Sigmoid colon (tissue), 7 donors: Measurements from ENCODE around the gene C6orf89. TPM values are rescaled to one million over a fixed set of nuclear protein-coding genes. Genes with fewer than 3 reads are reported as not detected.

Experiments used
- DNase-seq: peaks from one replicate; pipeline ENCODE4 v3.0.0-alpha.2; 2019
- H3K27ac ChIP-seq, 4 donors: fragments of 200-600 bp; sonication (generic); one replicate each; pipeline ENCODE4 v1.5.1; 2016 to 2019; ENCODE audit warnings: mild to moderate bottlenecking in 1 of 4
- H3K27me3 ChIP-seq, 3 donors: fragments of 200-600 bp; sonication (generic); one replicate each; pipeline ENCODE4 v1.5.1; 2019; ENCODE audit warnings: mild to moderate bottlenecking in 1 of 3
- H3K36me3 ChIP-seq, 4 donors: fragments of 200-600 bp; sonication (generic); one replicate each; pipeline ENCODE4 v1.5.1; 2016 to 2019
- H3K4me1 ChIP-seq, 4 donors: fragments of 200-600 bp; sonication (generic); one replicate each; pipeline ENCODE4 v1.5.1; 2017 to 2019
- H3K4me3 ChIP-seq, 4 donors: fragments of 200-600 bp; sonication (generic); one replicate each; pipeline ENCODE4 v1.5.1; 2017 to 2019; ENCODE audit warnings: mild to moderate bottlenecking in 2 of 4, moderate library complexity in 1 of 4
- H3K9me3 ChIP-seq, 4 donors: fragments of 200-600 bp in 3 of 4; sonication (generic) in 3 of 4; one replicate each; pipeline versions ENCODE4 v1.5.1 to v1.6.1; 2013 to 2019
- CTCF ChIP-seq, 4 experiments: fragments of 450-650 bp in 3 of 4; fragments of 200-600 bp in 1 of 4; IDR thresholded peaks; one replicate each; pipeline ENCODE4 v1.5.1; 2016 to 2019; ENCODE audit warnings: antibody characterized with exemption in 4 of 4, mild to moderate bottlenecking in 3 of 4, moderate library complexity in 2 of 4
- EP300 ChIP-seq, 4 donors: sonication (generic); formaldehyde crosslinking; IDR thresholded peaks; one replicate each; pipeline ENCODE4 v1.6.1; 2017; ENCODE audit warnings: antibody characterized with exemption in 4 of 4
- POLR2A ChIP-seq, 2 donors: fragments of 450-650 bp; IDR thresholded peaks; one replicate each; pipeline ENCODE4 v1.6.1; 2016; ENCODE audit warnings: antibody characterized with exemption in 2 of 2, mild to moderate bottlenecking in 2 of 2, moderate library complexity in 2 of 2
- POLR2AphosphoS5 ChIP-seq, 4 donors: sonication (generic); formaldehyde crosslinking; IDR thresholded peaks; one replicate each; pipeline ENCODE4 v1.6.1; 2017; ENCODE audit warnings: antibody characterized with exemption in 4 of 4
- WGBS, 2 donors: extraction: QIAGEN DNeasy Blood & Tissue Kit; methylation state at CpG; one replicate each; pipeline ENCODE4 v1.1.7; 2013; 5-methylcytosine and 5-hydroxymethylcytosine counted together
- intact Hi-C: fragments of 100-400 bp; cut with DNase I; formaldehyde crosslinking; loops from one replicate; pipeline ENCODE4 v1.15.1; 2023
- polyA plus RNA-seq, 3 donors: library from polyadenylated mRNA; stranded (reverse); fragments of 200-250 nt; gene quantifications; one replicate each; pipeline ENCODE4 v1.2.3, GENCODE V29; 2013
- total RNA-seq, 4 donors: library from RNA; depleted of rRNA; stranded (reverse); fragments of >200 nt; gene quantifications; one replicate each; pipeline ENCODE4 v1.1.0, GENCODE V29; 2016
- donor health status: healthy with polysubstance abuse.
- donor health status: Bipolar disorder and iron deficiency.
- donor health status: healthy.

C6orf89 gene
- total and polyA plus RNA-seq, 7 donors: 5.5 to 51.4 (median 37.3) TPM

DNA sequence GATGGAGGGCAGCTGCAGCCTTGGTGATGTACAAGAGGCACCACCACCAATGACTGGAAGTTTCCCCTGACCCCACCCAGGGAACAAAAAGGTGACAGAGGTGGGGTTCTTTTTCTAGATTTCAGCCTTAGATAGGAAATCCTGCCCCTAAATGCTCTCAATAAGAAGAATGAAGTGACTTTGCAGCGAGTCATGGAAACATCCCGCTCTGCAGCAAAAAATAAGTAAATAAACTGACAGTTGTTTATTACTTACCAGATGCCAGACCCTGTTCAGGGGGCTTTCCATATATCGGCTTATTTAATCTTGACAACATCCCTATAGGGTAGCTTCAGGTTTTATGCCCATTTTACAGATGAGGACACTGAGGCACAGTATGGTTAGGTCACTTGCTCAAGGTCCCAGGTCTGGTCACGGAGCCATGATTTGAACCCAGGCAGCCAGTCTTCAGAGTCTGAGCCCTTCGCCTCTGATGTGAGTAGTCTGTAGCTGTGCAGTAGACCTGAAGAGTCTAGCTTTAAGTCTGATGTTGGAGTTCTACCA is 19.2 kb downstream of the C6orf89 start:
- no peaks in the 10 kb centered on the region for H3K9me3 ChIP-seq
- 87 to 95% methylated on average over 5 of the region's 5 CpGs for WGBS, 2 donors
- H3K27ac ChIP-seq: peak overlapping the region in 1 of 4 donors; percentile 72
- H3K36me3 ChIP-seq: peaks cover 9 to 55% (median 26%) of the 10 kb centered on the region in 4 donors
- H3K27me3 ChIP-seq: no peaks in the 10 kb centered on the region
- intact Hi-C loops: loop anchor here (5.0 kb wide), 1 partner anchor 77 kb away; no protein-coding TSS in a partner anchor
- no peak overlapping the region for H3K4me3 ChIP-seq
- TF ChIP-seq CTCF (IDR thresholded peaks at IDR 0.05) (no peak), POLR2A (IDR thresholded peaks at IDR 0.05) (no peak), POLR2AphosphoS5 (IDR thresholded peaks at IDR 0.05) (no peak), EP300 (IDR thresholded peaks at IDR 0.05) (no peak)
- no peak for DNase-seq
- H3K4me1 ChIP-seq: peaks cover 0 to 42% (median 33%) of the 10 kb centered on the region in 4 donors

GRCh38 chr6:36906539-36907325 is 21.0 kb downstream of the C6orf89 start:
- Histone ChIP-seq H3K36me3 (peaks cover 9 to 41% (median 14%) of the 10 kb centered on the region in 4 donors), H3K9me3 (no peaks in the 10 kb centered on the region), H3K27ac (peak overlapping the region; percentile 62 to 72 (median 66)), H3K4me1 (peaks cover 0 to 42% (median 33%) of the 10 kb centered on the region in 4 donors), H3K27me3 (no peaks in the 10 kb centered on the region), H3K4me3 (no peak overlapping the region)
- DNase-seq: no peak
- 5 to 37% methylated on average over 2 of the region's 2 CpGs for WGBS, 2 donors
- intact Hi-C loops: loop anchor here (5.0 kb wide), 1 partner anchor 76 kb away; no protein-coding TSS in a partner anchor
- TF ChIP-seq POLR2A (IDR thresholded peaks at IDR 0.05): no peak
- TF ChIP-seq EP300 (IDR thresholded peaks at IDR 0.05): no peak
- TF ChIP-seq CTCF (IDR thresholded peaks at IDR 0.05): no peak
- TF ChIP-seq POLR2AphosphoS5 (IDR thresholded peaks at IDR 0.05): no peak

- intact Hi-C loops: loop anchor here (5.0 kb wide), 1 partner anchor 75 kb away; no protein-coding TSS in a partner anchor
- Histone ChIP-seq H3K27me3 (no peaks in the 10 kb centered on the region), H3K9me3 (no peaks in the 10 kb centered on the region), H3K4me1 (peaks cover 0 to 42% (median 33%) of the 10 kb centered on the region in 4 donors), H3K4me3 (no peak overlapping the region), H3K27ac (peak overlapping the region; percentile 62 to 72 (median 66)), H3K36me3 (peaks cover 0 to 41% (median 8%) of the 10 kb centered on the region in 4 donors)
- peak; percentile 91 for DNase-seq
- TF ChIP-seq POLR2AphosphoS5 (IDR thresholded peaks at IDR 0.05) (peak in 1 of 4 donors; percentile 22), POLR2A (IDR thresholded peaks at IDR 0.05) (no peak), EP300 (IDR thresholded peaks at IDR 0.05) (no peak)
- WGBS, 2 donors: 60 to 63% methylated on average over 5 of the region's 5 CpGs
Observed at GRCh38 chr6:36907781-36908180, 22.0 kb downstream of the C6orf89 start.

DNA sequence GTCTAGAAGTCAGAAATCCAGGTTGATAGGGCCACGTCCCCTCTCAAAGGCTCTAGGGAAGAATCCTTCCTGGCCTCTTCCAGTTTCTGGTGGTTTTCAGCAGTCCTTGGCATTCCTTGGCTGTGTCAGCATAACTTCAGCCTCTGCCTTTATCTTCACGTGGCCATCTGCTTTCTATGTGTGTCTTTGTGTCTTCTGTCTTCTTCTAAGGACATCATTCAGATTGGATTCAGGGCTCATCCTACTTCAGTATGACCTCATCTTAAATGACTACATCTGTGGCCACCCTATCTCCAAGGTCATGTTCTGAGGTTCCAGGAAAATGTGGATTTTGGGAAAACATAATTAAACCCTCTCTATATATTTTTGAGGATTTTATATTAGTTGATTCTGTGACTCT is 23.0 kb downstream of the C6orf89 start:
- Histone ChIP-seq H3K36me3 (peaks cover 0 to 38% (median 9%) of the 10 kb centered on the region in 4 donors), H3K4me1 (peaks cover 0 to 43% (median 33%) of the 10 kb centered on the region in 4 donors), H3K27ac (peak overlapping the region in 3 of 4 donors; percentile 62 to 72 (median 65)), H3K27me3 (no peaks in the 10 kb centered on the region), H3K9me3 (no peaks in the 10 kb centered on the region), H3K4me3 (no peak overlapping the region)
- DNase-seq: no peak
- intact Hi-C loops: loop anchor here (5.0 kb wide), 1 partner anchor 74 kb away; no protein-coding TSS in a partner anchor
- TF ChIP-seq EP300 (IDR thresholded peaks at IDR 0.05): no peak
- TF ChIP-seq POLR2A (IDR thresholded peaks at IDR 0.05): no peak
- no peak for TF ChIP-seq POLR2AphosphoS5 (IDR thresholded peaks at IDR 0.05)
- no peak for TF ChIP-seq CTCF (IDR thresholded peaks at IDR 0.05)
- WGBS, 2 donors: 85 to 86% methylated on average over 2 of the region's 2 CpGs

GRCh38 chr6:36912030-36912454 is 26.3 kb downstream of the C6orf89 start:
- no peak overlapping the region for H3K4me3 ChIP-seq
- H3K27me3 ChIP-seq: no peaks in the 10 kb centered on the region
- intact Hi-C loops: no loop called here
- no peak for TF ChIP-seq EP300 (IDR thresholded peaks at IDR 0.05)
- no peak for TF ChIP-seq POLR2AphosphoS5 (IDR thresholded peaks at IDR 0.05)
- TF ChIP-seq CTCF (IDR thresholded peaks at IDR 0.05): no peak
- no peak for TF ChIP-seq POLR2A (IDR thresholded peaks at IDR 0.05)
- peaks cover 0 to 51% (median 24%) of the 10 kb centered on the region in 4 donors for H3K36me3 ChIP-seq
- WGBS, 2 donors: 44 to 84% methylated on average over 4 of the region's 4 CpGs
- no peaks in the 10 kb centered on the region for H3K9me3 ChIP-seq
- no peak for DNase-seq
- H3K4me1 ChIP-seq: peaks cover 0 to 33% (median 24%) of the 10 kb centered on the region in 4 donors
- no peak overlapping the region for H3K27ac ChIP-seq
